Cardiac muscle cell (in vitro differentiated cells and primary cell): ENCODE data around the gene FAM219A. TPM values are rescaled to one million over a fixed set of nuclear protein-coding genes. Genes with fewer than 3 reads are reported as not detected.

Experiments used
- DNase-seq, 2 donors: peaks; one replicate each; pipeline versions ENCODE4 v3.0.0 to v3.0.0-alpha.2; 2010 to 2017; ENCODE audit warnings: low read depth in 1 of 2, low spot score in 1 of 2
- H3K27ac ChIP-seq: fragments of 200-600 bp; sonication (generic); 2 replicates; pipeline ENCODE4 v1.5.1; 2016
- H3K27me3 ChIP-seq: fragments of 200-600 bp; sonication (generic); 2 replicates; pipeline ENCODE4 v1.6.0; 2016; ENCODE audit warnings: control low read depth
- H3K36me3 ChIP-seq: fragments of 200-600 bp; sonication (generic); 2 replicates; pipeline ENCODE4 v1.5.1; 2016; ENCODE audit warnings: control low read depth
- H3K4me1 ChIP-seq: fragments of 200-600 bp; sonication (generic); 2 replicates; pipeline ENCODE4 v1.8.1; 2017; ENCODE audit warnings: low read depth, mild to moderate bottlenecking, mixed run types
- H3K4me3 ChIP-seq: fragments of 200-600 bp; sonication (generic); 2 replicates; pipeline ENCODE4 v1.5.1; 2016; ENCODE audit warnings: mild to moderate bottlenecking
- H3K9me3 ChIP-seq: fragments of 200-600 bp; sonication (generic); 2 replicates; pipeline ENCODE4 v1.5.1; 2017; ENCODE audit warnings: low read depth, mild to moderate bottlenecking, control low read depth
- CTCF ChIP-seq: IDR thresholded peaks from 2 replicates; pipeline ENCODE4 v1.5.1; 2012; ENCODE audit warnings: low read depth, mild to moderate bottlenecking, low read length
- polyA plus RNA-seq: library from polyadenylated mRNA; unstranded; fragments of >200 nt; fragmentation: Nextera tagmentation; extraction: Ambion mirVana; gene quantifications from 2 replicates; pipeline ENCODE4 v1.2.1, GENCODE V29; 2016
- total RNA-seq: library from RNA; depleted of rRNA; stranded (reverse); fragments of >200 nt; gene quantifications from 2 replicates; pipeline ENCODE4 v1.2.3, GENCODE V29; 2016

The FAM219A gene
- total and polyA plus RNA-seq, 2 experiments from 2014 or later = 15.0 to 16.0 TPM

GRCh38 chr9:34451545-34451944 lies 6.8 kb downstream of the FAM219A start:
- no peak for TF ChIP-seq CTCF
- H3K27ac ChIP-seq = no peak overlapping the region

GRCh38 chr9:34451135-34451534 lies 7.2 kb downstream of the FAM219A start:
- H3K4me3 ChIP-seq = no peak overlapping the region
- no peak for TF ChIP-seq CTCF

More at GRCh38 chr9:34451545-34451944, 6.8 kb downstream of the FAM219A start:
- Histone ChIP-seq H3K4me3 (no peak overlapping the region), H3K36me3 (no peaks in the 10 kb centered on the region), H3K27me3 (no peaks in the 10 kb centered on the region), H3K9me3 (no peaks in the 10 kb centered on the region), H3K4me1 (no peaks in the 10 kb centered on the region)
- DNase-seq = no peak

GRCh38 chr9:34450644-34451043 lies 7.7 kb downstream of the FAM219A start:
- no peak overlapping the region for H3K27ac ChIP-seq
- no peak overlapping the region for H3K4me3 ChIP-seq
- no peaks in the 10 kb centered on the region for H3K36me3 ChIP-seq
- no peaks in the 10 kb centered on the region for H3K4me1 ChIP-seq
- no peak for DNase-seq
- no peaks in the 10 kb centered on the region for H3K27me3 ChIP-seq
- no peak for TF ChIP-seq CTCF
- H3K9me3 ChIP-seq = no peaks in the 10 kb centered on the region

More at GRCh38 chr9:34451135-34451534, 7.2 kb downstream of the FAM219A start:
- H3K9me3 ChIP-seq = no peaks in the 10 kb centered on the region
- no peaks in the 10 kb centered on the region for H3K36me3 ChIP-seq
- no peaks in the 10 kb centered on the region for H3K27me3 ChIP-seq
- no peak for DNase-seq
- no peaks in the 10 kb centered on the region for H3K4me1 ChIP-seq
- no peak overlapping the region for H3K27ac ChIP-seq

GRCh38 chr9:34446951-34447350 lies 11.4 kb downstream of the FAM219A start:
- no peak for DNase-seq
- no peaks in the 10 kb centered on the region for H3K9me3 ChIP-seq
- no peak overlapping the region for H3K27ac ChIP-seq
- H3K27me3 ChIP-seq = no peaks in the 10 kb centered on the region
- TF ChIP-seq CTCF = no peak
- no peak overlapping the region for H3K4me3 ChIP-seq
- H3K36me3 ChIP-seq = no peaks in the 10 kb centered on the region
- no peaks in the 10 kb centered on the region for H3K4me1 ChIP-seq

GRCh38 chr9:34446468-34446891 lies 11.9 kb downstream of the FAM219A start:
- no peak overlapping the region for H3K4me3 ChIP-seq
- H3K36me3 ChIP-seq = no peaks in the 10 kb centered on the region
- DNase-seq = peak in 1 of 2 donors; percentile 21
- H3K27me3 ChIP-seq = no peaks in the 10 kb centered on the region
- TF ChIP-seq CTCF = no peak
- no peak overlapping the region for H3K27ac ChIP-seq
- H3K9me3 ChIP-seq = no peaks in the 10 kb centered on the region
- no peaks in the 10 kb centered on the region for H3K4me1 ChIP-seq

- no peak for TF ChIP-seq CTCF
- Histone ChIP-seq H3K4me3 (no peak overlapping the region), H3K27me3 (no peaks in the 10 kb centered on the region)
Observed at GRCh38 chr9:34443976-34444375, 14.4 kb downstream of the FAM219A start.

More at GRCh38 chr9:34443976-34444375, 14.4 kb downstream of the FAM219A start:
- H3K4me1 ChIP-seq = no peaks in the 10 kb centered on the region
- H3K27ac ChIP-seq = no peak overlapping the region
- DNase-seq = no peak
- H3K9me3 ChIP-seq = no peaks in the 10 kb centered on the region
- no peaks in the 10 kb centered on the region for H3K36me3 ChIP-seq
